Kidney epithelial cell (primary cell): ENCODE data around the gene SLC26A3. TPM values are rescaled to one million over a fixed set of nuclear protein-coding genes. Genes with fewer than 3 reads are reported as not detected.

Source experiments
- DNase-seq: peaks from one replicate; pipeline ENCODE4 v3.0.0-alpha.2; 2010; ENCODE audit warnings: low read depth
- H3K27me3 ChIP-seq: 2 replicates; pipeline ENCODE4 v1.6.0; 2011; ENCODE audit warnings: low read length; ENCODE audit not compliant: control insufficient read depth, insufficient read depth
- H3K36me3 ChIP-seq: 2 replicates; pipeline ENCODE4 v1.5.1; 2011; ENCODE audit warnings: low read length; ENCODE audit not compliant: control insufficient read depth, insufficient read depth
- H3K4me3 ChIP-seq: 2 replicates; pipeline ENCODE4 v1.5.1; 2011; ENCODE audit warnings: low read depth, mild to moderate bottlenecking, control low read depth, low read length
- total RNA-seq: library from RNA; depleted of rRNA; stranded (reverse); fragments of >200 nt; gene quantifications from 2 replicates; pipeline ENCODE4 v1.2.3, GENCODE V29; 2015
- TF ChIP-seq, protein P1 (sequence below): IDR thresholded peaks from 2 replicates; pipeline ENCODE4 v1.5.1; 2011; ENCODE audit warnings: mild to moderate bottlenecking, moderate library complexity, low read length, control low read depth, inconsistent platforms; ENCODE audit not compliant: insufficient read depth, poor library complexity, severe bottlenecking

The SLC26A3 gene
- total RNA-seq, 1 donor from 2014 or later = not detected

- peak; percentile 72 for DNase-seq
- Histone ChIP-seq H3K27me3 (no peaks in the 10 kb centered on the region), H3K4me3 (peak within 1 kb of the TSS; percentile 83), H3K36me3 (no peaks in the 10 kb centered on the region)
- TF ChIP-seq, protein P1, sequence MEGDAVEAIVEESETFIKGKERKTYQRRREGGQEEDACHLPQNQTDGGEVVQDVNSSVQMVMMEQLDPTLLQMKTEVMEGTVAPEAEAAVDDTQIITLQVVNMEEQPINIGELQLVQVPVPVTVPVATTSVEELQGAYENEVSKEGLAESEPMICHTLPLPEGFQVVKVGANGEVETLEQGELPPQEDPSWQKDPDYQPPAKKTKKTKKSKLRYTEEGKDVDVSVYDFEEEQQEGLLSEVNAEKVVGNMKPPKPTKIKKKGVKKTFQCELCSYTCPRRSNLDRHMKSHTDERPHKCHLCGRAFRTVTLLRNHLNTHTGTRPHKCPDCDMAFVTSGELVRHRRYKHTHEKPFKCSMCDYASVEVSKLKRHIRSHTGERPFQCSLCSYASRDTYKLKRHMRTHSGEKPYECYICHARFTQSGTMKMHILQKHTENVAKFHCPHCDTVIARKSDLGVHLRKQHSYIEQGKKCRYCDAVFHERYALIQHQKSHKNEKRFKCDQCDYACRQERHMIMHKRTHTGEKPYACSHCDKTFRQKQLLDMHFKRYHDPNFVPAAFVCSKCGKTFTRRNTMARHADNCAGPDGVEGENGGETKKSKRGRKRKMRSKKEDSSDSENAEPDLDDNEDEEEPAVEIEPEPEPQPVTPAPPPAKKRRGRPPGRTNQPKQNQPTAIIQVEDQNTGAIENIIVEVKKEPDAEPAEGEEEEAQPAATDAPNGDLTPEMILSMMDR = peak; percentile 73
Observed at GRCh38 chr7:107743567-107744344, 59.3 kb downstream of the SLC26A3 start, which contains the start of gene CBLL1. Gene CBLL1, plus strand, starts transcription at chr7:107744142. Its CDS starts 22 bp downstream, at chr7:107744164.

DNA sequence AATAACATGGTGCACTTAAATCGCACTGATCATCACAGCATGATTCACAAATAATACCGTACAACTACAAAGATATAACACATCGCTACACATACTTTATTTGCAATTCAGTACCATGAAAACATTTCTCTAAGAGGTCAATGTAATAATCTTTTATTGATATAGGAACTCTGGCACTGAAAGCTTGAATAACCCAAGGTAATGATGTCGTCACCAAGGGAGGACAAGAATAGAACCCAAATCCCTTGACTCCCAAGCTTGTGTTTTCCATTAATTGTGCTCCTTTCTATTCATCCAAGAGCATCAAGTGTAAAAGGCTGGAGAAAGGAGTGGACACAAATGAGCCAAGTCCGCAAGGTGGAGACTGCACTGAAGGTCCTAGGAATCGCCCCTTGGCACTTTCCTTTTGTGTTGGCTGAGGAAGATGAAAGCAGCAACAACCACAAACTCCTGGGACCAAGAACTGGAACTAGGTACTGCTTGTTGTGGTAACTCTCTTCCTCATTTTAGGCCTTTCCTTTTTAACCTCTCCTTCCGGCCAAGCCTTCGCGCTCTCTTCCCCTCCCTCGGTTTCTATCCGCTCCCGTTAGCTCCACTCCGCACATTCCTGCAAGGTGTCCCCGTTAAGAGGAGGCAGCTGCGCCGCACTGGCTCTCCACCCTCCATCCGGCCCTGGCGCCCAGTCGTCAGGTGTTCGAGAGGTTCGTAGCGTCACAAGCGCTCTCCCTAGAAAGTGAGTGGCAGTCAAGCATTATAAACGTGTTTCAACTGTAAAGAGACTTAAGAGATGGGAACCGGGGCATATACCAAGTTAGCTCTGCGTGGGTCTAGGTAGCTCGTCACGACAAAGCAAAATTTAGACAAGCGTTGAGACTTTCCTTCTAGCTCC, 60.1 kb downstream of the SLC26A3 start:
- TF ChIP-seq, protein P1 = no peak
- H3K4me3 ChIP-seq = peak overlapping the region; percentile 83
- DNase-seq = peak; percentile 7
- H3K36me3 ChIP-seq = no peaks in the 10 kb centered on the region
- no peaks in the 10 kb centered on the region for H3K27me3 ChIP-seq

DNA sequence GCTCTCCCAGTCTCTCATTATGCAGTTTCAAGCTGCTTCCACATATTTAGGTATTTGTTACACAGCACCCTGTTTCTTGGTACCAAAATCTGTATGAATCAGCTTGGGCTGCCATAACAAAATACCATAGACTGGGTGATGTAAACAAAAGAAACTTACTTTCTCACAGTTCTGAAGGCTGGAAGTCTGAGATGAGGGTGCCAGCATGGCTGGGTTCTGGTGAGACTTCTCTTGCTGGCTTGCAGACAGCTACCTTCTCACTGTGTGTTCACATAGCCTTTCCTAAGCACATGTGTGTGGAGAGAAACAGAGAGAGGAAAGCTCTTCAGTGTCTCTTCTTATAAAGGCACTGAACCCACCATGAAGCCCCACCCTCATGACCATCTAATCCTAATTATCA, 74.7 kb downstream of the SLC26A3 start:
- Histone ChIP-seq H3K36me3 (no peaks in the 10 kb centered on the region), H3K27me3 (peaks cover 2% of the 10 kb centered on the region), H3K4me3 (no peak overlapping the region)
- DNase-seq = no peak
- TF ChIP-seq, protein P1 = no peak

- DNase-seq = no peak
- TF ChIP-seq, protein P1 = no peak
- Histone ChIP-seq H3K4me3 (no peak overlapping the region), H3K27me3 (peaks cover 2% of the 10 kb centered on the region), H3K36me3 (no peaks in the 10 kb centered on the region)
Observed at GRCh38 chr7:107726356-107727130, 76.5 kb downstream of the SLC26A3 start.

DNA sequence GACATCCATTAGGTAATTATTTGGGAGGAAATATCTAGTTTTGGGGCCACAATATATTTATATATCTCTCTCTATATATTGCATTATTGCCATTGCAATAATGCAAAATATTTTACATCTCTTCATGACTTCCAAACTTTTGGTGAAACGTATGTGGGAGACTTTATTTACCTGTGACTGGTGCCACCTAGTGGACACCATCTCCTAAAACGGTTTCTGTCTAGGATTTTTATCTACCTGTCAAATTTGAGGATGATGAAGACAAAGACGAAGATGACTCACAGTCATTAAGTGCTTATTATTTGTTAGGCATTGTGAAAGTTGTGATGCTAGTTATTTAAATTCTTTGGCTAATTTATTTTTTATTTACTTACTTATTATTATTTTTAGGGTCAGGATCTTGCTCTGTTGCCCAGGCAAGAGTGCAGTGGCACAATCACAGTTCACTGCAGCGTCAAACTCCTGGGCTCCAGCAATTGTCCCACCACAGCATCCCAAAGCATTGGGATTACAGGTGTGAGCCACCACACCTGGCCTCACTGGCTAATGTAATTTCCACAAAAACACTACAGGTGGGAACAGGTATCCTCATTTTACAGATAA, 77.8 kb downstream of the SLC26A3 start:
- H3K4me3 ChIP-seq = no peak overlapping the region
- TF ChIP-seq, protein P1 = peak; percentile 56
- peak; percentile 5 for DNase-seq
- H3K36me3 ChIP-seq = no peaks in the 10 kb centered on the region
- peaks cover 2% of the 10 kb centered on the region for H3K27me3 ChIP-seq
